NT2/D1 (cell line): ENCODE results near the gene NETO2.

Experiments
- SUZ12 ChIP-seq: IDR thresholded peaks from 2 replicates; pipeline ENCODE4 v1.6.1; 2011; ENCODE audit not compliant: insufficient read length, insufficient read depth; ENCODE audit errors: extremely low read depth
- YY1 ChIP-seq: IDR thresholded peaks from 2 replicates; pipeline ENCODE4 v1.6.1; 2011; ENCODE audit not compliant: insufficient read length, insufficient read depth
- ZNF274 ChIP-seq: IDR thresholded peaks from 2 replicates; pipeline ENCODE4 v1.6.1; 2011; ENCODE audit warnings: mild to moderate bottlenecking, low read depth, low read length

DNA sequence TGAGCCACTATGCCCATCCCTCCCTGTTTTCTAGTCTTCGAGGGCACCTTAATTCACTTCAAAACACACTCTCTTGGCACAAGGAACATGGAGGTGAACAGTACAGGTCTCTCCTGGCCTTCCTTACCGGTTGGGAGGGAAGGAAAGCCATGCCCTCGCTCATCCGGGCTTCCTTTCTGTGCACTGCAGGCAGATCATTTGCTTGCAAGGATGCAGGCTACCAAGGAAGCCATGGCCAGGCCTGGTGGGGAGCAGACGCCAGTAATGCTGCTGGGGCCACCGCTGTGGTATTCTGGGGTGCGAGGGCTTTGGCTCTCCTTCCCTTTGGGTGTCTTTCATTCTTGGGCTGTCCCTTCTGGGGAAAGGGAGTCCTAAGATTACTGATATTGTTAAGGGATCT is 89.4 kb downstream of the NETO2 start:
- no peak for TF ChIP-seq ZNF274
- TF ChIP-seq SUZ12: no peak
- TF ChIP-seq YY1: no peak
